Body of pancreas (tissue), 4 donors: Measurements from ENCODE around the gene LAP3. TPM values are rescaled to one million over a fixed set of nuclear protein-coding genes. Genes with fewer than 3 reads are reported as not detected.

Source experiments
- ATAC-seq: fragments of 150-250 bp; one replicate; pipeline ENCODE4 v1.9.1; 2016
- DNase-seq, 4 donors: peaks; one replicate each; pipeline ENCODE4 v3.0.0-alpha.2; 2019
- H3K27ac ChIP-seq, 4 donors: fragments of 200-600 bp; sonication (generic); 1 replicate in 3 of 4; 2 replicates in 1 of 4; pipeline versions ENCODE4 v1.5.1 to v1.6.1; 2016 to 2019; ENCODE audit warnings: mild to moderate bottlenecking in 1 of 4, mixed read lengths in 1 of 4, moderate library complexity in 1 of 4
- H3K27me3 ChIP-seq, 2 donors: fragments of 200-600 bp; sonication (generic); one replicate each; pipeline ENCODE4 v1.6.0; 2016; ENCODE audit warnings: mild to moderate bottlenecking in 1 of 2
- H3K36me3 ChIP-seq, 2 donors: fragments of 200-600 bp; sonication (generic); replicated peaks in 1 of 2; 2 replicates each; pipeline ENCODE4 v1.5.1; 2016; ENCODE audit warnings: low read depth in 2 of 2; ENCODE audit not compliant: insufficient read depth in 1 of 2
- H3K4me1 ChIP-seq: fragments of 200-600 bp; sonication (generic); one replicate; pipeline ENCODE4 v1.6.0; 2016
- H3K4me3 ChIP-seq, 2 donors: fragments of 200-600 bp; sonication (generic); 1 replicate in 1 of 2; 2 replicates in 1 of 2; pipeline ENCODE4 v1.5.1; 2016 to 2019
- H3K9me3 ChIP-seq, 3 donors: fragments of 200-600 bp; sonication (generic); 1 replicate in 2 of 3; 2 replicates in 1 of 3; pipeline ENCODE4 v1.5.1; 2016
- POLR2A ChIP-seq, 3 donors: fragments of 450-650 bp; IDR thresholded peaks; one replicate each; pipeline ENCODE4 v1.6.1; 2016; ENCODE audit warnings: antibody characterized with exemption in 3 of 3, mild to moderate bottlenecking in 2 of 3
- WGBS, 2 donors: methylation state at CpG; one replicate each; pipeline ENCODE4 v1.1.5; 2017; 5-methylcytosine and 5-hydroxymethylcytosine counted together
- intact Hi-C: fragments of 100-400 bp; cut with DNase I; formaldehyde crosslinking; loops from one replicate; pipeline ENCODE4 v1.15.1; 2023
- total RNA-seq, 2 donors: library from RNA; depleted of rRNA; stranded (reverse); fragments of >200 nt; gene quantifications; one replicate each; pipeline ENCODE4 v1.1.0, GENCODE V29; 2016
- TF ChIP-seq, protein P1 (sequence below), 7 experiments: fragments of 450-650 bp in 4 of 7; fragments of 200-600 bp in 3 of 7; sonication (generic) in 3 of 7; IDR thresholded peaks; one replicate each; pipeline ENCODE4 v1.5.1; 2016 to 2019; ENCODE audit warnings: antibody characterized with exemption in 7 of 7

Gene LAP3
- total RNA-seq, 2 donors from 2014 or later: 28.0 to 28.8 TPM

- no peak for DNase-seq
- Histone ChIP-seq H3K9me3 (no peaks in the 10 kb centered on the region), H3K27me3 (no peaks in the 10 kb centered on the region), H3K36me3 (peaks cover 0 to 4% of the 10 kb centered on the region in 2 donors), H3K4me3 (no peak overlapping the region), H3K27ac (no peak overlapping the region), H3K4me1 (no peaks in the 10 kb centered on the region)
- ATAC-seq: no peak
- intact Hi-C loops: no loop called here
- no peak for TF ChIP-seq POLR2A (IDR thresholded peaks at IDR 0.05)
- TF ChIP-seq, protein P1, sequence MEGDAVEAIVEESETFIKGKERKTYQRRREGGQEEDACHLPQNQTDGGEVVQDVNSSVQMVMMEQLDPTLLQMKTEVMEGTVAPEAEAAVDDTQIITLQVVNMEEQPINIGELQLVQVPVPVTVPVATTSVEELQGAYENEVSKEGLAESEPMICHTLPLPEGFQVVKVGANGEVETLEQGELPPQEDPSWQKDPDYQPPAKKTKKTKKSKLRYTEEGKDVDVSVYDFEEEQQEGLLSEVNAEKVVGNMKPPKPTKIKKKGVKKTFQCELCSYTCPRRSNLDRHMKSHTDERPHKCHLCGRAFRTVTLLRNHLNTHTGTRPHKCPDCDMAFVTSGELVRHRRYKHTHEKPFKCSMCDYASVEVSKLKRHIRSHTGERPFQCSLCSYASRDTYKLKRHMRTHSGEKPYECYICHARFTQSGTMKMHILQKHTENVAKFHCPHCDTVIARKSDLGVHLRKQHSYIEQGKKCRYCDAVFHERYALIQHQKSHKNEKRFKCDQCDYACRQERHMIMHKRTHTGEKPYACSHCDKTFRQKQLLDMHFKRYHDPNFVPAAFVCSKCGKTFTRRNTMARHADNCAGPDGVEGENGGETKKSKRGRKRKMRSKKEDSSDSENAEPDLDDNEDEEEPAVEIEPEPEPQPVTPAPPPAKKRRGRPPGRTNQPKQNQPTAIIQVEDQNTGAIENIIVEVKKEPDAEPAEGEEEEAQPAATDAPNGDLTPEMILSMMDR (IDR thresholded peaks at IDR 0.05): no peak
- WGBS, 2 donors: 93 to 96% methylated on average over 9 of the region's 9 CpGs
These were observed 56.6 kb downstream of the LAP3 start for GRCh38 chr4:17633600-17633999.

- WGBS, 2 donors: 94 to 96% methylated on average over 4 of the region's 4 CpGs
- peaks cover 0 to 3% of the 10 kb centered on the region in 2 donors for H3K36me3 ChIP-seq
- no peak for DNase-seq
- no peak for TF ChIP-seq POLR2A (IDR thresholded peaks at IDR 0.05)
- TF ChIP-seq, protein P1 (IDR thresholded peaks at IDR 0.05): no peak
- H3K27me3 ChIP-seq: no peaks in the 10 kb centered on the region
- no peaks in the 10 kb centered on the region for H3K9me3 ChIP-seq
- H3K4me1 ChIP-seq: no peaks in the 10 kb centered on the region
- no peak overlapping the region for H3K27ac ChIP-seq
- ATAC-seq: no peak
- intact Hi-C loops: no loop called here
- no peak overlapping the region for H3K4me3 ChIP-seq
These were observed 58.1 kb downstream of the LAP3 start for GRCh38 chr4:17635056-17635455.

GRCh38 chr4:17636341-17636695 lies 59.3 kb downstream of the LAP3 start:
- Histone ChIP-seq H3K4me3 (no peak overlapping the region), H3K27ac (no peak overlapping the region), H3K9me3 (no peaks in the 10 kb centered on the region), H3K4me1 (no peaks in the 10 kb centered on the region), H3K27me3 (no peaks in the 10 kb centered on the region), H3K36me3 (peaks cover 0 to 3% of the 10 kb centered on the region in 2 donors)
- TF ChIP-seq, protein P1 (IDR thresholded peaks at IDR 0.05): no peak
- no peak for TF ChIP-seq POLR2A (IDR thresholded peaks at IDR 0.05)
- WGBS, 2 donors: 85 to 94% methylated on average over 8 to 17 of the region's 17 CpGs
- no peak for DNase-seq
- intact Hi-C loops: no loop called here
- no peak for ATAC-seq

DNA sequence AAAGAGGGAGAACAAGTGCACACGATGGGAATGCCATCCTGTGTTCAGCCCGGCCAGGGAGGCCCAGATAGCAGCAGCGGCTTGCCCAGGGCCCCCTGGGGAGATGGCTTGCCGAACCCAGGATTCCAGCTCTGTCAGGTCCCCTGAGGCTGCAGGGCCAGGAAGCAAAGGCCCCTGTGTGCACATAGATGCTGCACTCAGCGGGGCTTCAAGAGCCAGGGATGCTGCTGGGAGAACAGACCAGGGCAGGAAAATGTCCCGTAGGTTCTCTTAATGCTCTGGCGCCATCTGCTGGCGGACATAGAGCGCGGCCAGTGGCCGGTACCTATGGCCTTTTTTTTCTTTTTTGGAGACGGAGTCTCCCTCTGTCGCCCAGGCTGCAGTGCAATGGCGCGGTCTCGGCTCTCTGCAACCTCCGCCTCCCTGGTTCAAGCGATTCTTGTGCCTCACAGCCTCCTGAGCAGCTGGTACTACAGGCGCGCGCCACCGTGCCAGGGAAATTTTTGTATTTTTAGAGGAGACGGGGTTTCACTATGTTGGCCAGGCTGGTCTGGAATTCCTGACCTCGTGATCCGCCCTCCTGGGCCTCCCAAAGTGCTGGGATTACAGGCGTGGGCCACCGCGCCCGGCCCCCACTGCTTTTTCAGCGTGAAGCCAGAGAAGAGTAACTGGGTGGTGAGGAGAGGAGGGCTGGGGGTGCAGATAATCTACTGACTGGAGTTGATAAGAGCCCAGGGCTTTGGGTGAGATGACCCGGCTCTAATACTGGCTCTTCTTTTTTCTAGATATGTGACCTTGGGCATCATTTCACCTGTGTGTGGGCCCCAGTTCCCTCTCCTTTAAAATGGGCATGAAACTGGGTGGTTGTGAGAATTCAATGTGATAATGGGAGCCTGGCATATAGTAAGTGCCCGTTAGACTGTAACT lies 60.0 kb downstream of the LAP3 start:
- no peaks in the 10 kb centered on the region for H3K9me3 ChIP-seq
- peak; percentile 77 for ATAC-seq
- intact Hi-C loops: no loop called here
- DNase-seq: peak; percentile 73 to 82 (median 75)
- no peaks in the 10 kb centered on the region for H3K4me1 ChIP-seq
- no peak overlapping the region for H3K27ac ChIP-seq
- no peak overlapping the region for H3K4me3 ChIP-seq
- no peaks in the 10 kb centered on the region for H3K27me3 ChIP-seq
- peaks cover 0 to 3% of the 10 kb centered on the region in 2 donors for H3K36me3 ChIP-seq
- WGBS, 2 donors: 46 to 52% methylated on average over 27 to 30 of the region's 32 CpGs
- no peak for TF ChIP-seq POLR2A (IDR thresholded peaks at IDR 0.05)
- TF ChIP-seq, protein P1 (IDR thresholded peaks at IDR 0.05): peak; percentile 68 to 90 (median 78)
